Astrocyte of the spinal cord (primary cell): ENCODE data around the gene TMBIM6.

Source experiments
- DNase-seq: peaks from one replicate; pipeline ENCODE4 v3.0.0; 2011; ENCODE audit warnings: low read depth, low spot score
- H3K4me3 ChIP-seq: 2 replicates; pipeline ENCODE4 v1.5.1; 2011; ENCODE audit warnings: low read depth, mild to moderate bottlenecking, low read length, moderate library complexity
- in situ Hi-C: cut with HindIII; loops from 2 replicates; pipeline ENCODE4 v1.10.0; 2017; ENCODE audit warnings: low sequenced_read_pairs
- TF ChIP-seq, protein P1 (sequence below): IDR thresholded peaks from 2 replicates; pipeline ENCODE4 v1.5.1; 2012; ENCODE audit warnings: low read depth, mild to moderate bottlenecking, low read length, inconsistent platforms

The TMBIM6 gene, protein sequence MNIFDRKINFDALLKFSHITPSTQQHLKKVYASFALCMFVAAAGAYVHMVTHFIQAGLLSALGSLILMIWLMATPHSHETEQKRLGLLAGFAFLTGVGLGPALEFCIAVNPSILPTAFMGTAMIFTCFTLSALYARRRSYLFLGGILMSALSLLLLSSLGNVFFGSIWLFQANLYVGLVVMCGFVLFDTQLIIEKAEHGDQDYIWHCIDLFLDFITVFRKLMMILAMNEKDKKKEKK

DNA sequence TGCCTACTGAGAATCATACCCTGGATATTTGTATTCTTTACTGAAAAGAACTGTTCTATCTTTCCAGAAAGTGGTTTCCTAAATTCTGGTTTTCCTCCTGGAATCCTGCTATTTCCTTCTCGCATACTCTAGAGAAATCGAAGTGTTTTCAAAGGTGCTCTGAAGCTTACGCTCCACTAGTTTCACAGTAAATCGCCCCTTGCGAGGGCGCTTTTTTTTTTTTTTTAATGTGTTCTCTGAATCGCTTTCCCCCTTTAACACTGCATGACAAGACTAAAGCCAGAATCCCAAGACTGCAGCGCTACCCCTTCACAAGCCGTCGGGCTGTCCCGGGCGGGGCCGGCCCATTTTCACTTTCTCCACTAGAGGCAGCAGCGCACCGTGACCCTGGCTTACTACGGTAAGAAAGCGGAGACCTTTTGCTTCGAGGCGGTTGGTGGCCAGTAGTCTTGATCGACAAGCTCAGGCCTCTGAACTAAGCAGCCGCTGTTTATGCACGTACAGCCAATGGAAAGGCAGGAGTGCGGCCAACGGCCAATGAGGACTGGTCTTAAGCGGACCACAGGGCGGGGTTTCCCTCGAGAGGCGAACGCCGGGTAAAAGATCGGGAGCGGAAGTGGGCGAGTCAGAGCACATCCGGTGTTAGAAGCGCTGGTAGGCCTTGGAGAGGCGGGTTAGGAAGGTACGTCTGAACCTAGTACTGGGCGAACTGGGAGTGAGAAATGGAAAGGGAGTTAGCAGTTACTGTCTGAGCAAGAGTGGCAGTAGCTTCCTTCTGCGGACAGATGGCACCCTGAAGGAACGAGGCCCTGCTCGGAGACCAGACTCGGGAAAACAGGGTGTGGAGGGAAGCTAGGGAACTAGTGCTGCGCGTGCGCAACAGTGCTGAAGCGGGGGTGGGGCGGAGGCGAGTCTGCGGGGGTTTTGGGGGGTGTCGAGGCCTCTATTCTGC, at the start of gene TMBIM6:
Gene TMBIM6 (plus strand): TSS at position 628 of the 952 bp plus-strand sequence. CDS start 10,937 bp downstream, outside the sequence.
- in situ Hi-C loops, result no loop called here
- TF ChIP-seq, protein P1, sequence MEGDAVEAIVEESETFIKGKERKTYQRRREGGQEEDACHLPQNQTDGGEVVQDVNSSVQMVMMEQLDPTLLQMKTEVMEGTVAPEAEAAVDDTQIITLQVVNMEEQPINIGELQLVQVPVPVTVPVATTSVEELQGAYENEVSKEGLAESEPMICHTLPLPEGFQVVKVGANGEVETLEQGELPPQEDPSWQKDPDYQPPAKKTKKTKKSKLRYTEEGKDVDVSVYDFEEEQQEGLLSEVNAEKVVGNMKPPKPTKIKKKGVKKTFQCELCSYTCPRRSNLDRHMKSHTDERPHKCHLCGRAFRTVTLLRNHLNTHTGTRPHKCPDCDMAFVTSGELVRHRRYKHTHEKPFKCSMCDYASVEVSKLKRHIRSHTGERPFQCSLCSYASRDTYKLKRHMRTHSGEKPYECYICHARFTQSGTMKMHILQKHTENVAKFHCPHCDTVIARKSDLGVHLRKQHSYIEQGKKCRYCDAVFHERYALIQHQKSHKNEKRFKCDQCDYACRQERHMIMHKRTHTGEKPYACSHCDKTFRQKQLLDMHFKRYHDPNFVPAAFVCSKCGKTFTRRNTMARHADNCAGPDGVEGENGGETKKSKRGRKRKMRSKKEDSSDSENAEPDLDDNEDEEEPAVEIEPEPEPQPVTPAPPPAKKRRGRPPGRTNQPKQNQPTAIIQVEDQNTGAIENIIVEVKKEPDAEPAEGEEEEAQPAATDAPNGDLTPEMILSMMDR, result peak; percentile 97
- peak; percentile 100 for DNase-seq
- H3K4me3 ChIP-seq, result peak within 1 kb of the TSS; percentile 73

DNA sequence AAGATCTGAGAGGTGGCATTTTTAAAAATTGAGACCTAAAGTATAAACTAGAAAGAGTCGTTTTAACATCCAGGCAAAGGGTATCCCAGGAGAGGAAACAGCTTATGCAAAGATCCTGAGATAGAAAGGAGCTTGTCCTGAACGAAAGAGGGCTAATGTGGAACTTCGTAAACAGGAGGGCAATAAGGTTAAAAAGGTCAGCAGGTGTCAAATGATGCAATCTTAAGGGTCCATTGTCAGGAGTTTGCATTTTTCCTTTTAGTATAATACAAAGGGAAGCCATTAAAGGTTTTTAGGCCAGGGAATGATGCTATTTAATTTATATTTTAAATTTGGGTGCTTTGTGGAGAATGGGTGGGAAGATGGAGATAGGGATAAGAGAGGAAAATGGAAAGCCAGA, 48.5 kb upstream of the TMBIM6 start:
- TF ChIP-seq, protein P1, result no peak
- no peak for DNase-seq
- in situ Hi-C loops, result no loop called here
- H3K4me3 ChIP-seq, result no peak overlapping the region

DNA sequence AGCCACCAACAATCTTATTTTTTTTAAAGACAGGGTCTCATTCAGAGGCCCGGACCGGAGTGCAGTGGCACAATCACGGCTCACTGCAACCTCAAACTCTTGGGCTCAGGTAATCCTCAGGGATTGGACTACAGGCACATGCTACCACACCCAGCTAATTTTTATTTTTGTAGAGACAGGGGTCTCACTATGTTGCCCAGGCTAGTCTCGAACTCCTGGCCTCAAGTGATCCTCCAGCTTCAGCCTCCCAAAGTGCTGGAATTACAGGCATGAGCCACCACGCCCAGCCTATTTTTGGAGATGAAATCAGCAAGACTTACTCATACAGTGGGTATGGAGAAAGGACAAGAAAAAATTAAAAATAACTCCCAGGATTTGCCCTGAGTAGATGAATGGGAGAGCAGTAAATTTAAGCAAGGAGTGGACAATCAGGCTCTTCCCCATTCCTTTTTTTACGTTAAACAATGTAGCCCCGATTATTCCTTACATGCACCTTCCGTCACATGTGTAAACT, 47.4 kb upstream of the TMBIM6 start:
- in situ Hi-C loops, result no loop called here
- TF ChIP-seq, protein P1, result no peak
- peak; percentile 10 for DNase-seq
- H3K4me3 ChIP-seq, result no peak overlapping the region

DNA sequence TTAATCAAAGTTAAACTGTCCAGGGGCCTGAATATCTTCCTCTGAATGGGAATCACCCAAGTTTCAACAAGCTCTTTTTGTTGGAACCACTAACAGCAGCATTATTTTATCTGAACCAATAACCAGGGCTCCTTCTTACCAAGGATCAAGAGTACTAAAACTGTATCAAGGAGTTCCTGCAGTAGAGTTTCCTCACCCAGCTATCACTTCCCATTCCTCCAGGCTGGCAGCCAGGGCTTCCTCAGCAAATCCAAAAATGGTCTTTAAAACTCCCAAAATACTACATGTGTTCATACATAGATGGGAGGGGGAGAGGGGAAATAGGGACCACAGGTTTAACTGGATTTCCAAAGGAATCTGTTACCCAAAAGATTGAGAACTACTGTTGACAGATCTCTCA, 44.6 kb upstream of the TMBIM6 start:
- in situ Hi-C loops, result no loop called here

DNA sequence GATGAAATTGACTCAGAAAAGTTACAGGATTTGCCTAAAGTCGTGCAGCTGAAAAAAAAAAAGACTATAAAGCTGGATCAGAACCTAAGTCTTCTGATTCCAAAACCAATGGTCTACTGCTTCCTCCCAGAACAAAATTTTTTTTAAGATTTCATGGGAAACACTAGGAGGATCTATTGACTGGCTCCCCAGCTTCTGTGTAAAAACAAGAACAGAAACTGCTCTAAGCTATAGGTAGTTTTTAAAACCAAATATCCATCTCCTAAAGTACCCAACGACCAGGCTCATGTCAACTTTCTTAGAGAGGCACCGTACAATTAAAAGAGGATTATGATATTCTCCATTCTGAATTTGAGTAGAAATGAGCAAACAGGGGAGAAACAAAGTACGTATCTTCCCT, 43.5 kb upstream of the TMBIM6 start:
- TF ChIP-seq, protein P1, result no peak
- DNase-seq, result no peak
- in situ Hi-C loops, result no loop called here
- H3K4me3 ChIP-seq, result no peak overlapping the region

More for the DNA sequence above, 44.6 kb upstream of the TMBIM6 start:
- TF ChIP-seq, protein P1, result no peak
- H3K4me3 ChIP-seq, result no peak overlapping the region
- DNase-seq, result no peak
